GM21723 (cell line): ENCODE results near the gene TSTD2.

Experiments used
- ATAC-seq: cut with Tn5 transposase; IDR thresholded peaks from one replicate; pipeline ENCODE4 v1.9.1; 2021; ENCODE audit warnings: mild to moderate bottlenecking, moderate library complexity; ENCODE audit not compliant: unreplicated experiment

The TSTD2 gene

DNA sequence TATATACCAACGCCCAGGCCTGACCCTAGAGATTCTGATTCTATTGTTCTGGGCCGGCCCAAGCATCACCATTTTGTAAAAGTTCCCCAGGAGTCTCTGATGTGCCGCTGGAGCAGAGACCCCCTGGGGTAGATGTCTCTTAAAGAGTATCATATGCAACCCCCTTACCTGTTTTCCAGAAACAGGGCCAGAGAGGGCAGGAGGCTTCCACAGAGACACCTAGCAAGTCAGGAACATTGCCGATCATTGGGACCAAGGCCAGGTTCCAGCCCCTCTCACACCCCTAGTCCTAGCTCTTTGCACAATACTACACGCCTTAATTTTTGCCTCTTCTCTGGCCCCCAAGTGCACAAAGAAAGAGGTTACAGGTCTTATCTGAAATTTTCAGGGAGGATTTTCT, 67.9 kb downstream of the TSTD2 start:
- ATAC-seq, result no peak

DNA sequence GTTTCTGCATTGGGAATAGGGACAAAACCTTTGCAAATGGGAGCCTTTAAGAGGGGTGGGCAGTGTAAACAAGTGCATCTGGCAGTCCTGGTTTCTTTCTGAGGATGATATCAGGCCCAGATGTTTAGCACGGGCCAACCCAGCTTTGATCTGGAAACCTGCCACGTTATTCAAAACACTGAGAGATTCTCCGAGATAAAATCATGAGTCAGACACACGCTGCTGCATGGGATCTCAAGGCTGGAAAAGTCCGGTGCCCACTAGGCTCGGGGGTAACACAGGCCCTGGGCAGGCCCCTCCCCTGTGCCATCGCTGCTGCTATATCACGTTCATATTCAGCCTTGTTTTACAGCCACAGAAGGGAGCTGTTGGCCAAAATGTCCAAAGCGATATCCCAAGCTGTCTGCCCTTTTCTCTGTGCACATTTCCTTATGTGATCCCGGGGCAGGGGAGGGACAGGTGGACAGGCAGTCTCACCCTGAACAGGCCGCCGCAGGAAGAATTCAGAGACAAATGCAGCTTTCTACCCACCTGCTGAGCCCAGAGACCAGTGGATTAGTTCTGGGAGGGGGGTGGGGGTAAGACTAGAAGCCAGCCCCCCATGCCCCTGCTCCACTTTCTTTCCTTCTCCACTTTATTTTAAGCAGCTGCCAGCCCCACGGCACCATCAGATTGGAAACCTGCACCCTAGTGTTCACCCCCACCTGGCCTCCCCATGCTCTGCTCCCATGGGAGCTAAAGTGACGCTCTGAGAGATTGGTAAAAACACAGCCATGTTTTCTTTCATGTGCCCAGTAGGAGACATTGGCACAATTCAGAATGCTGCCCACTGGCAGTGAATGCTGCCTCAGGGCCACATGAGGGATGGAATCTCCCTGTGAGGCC, 68.6 kb downstream of the TSTD2 start:
- ATAC-seq, result no peak

DNA sequence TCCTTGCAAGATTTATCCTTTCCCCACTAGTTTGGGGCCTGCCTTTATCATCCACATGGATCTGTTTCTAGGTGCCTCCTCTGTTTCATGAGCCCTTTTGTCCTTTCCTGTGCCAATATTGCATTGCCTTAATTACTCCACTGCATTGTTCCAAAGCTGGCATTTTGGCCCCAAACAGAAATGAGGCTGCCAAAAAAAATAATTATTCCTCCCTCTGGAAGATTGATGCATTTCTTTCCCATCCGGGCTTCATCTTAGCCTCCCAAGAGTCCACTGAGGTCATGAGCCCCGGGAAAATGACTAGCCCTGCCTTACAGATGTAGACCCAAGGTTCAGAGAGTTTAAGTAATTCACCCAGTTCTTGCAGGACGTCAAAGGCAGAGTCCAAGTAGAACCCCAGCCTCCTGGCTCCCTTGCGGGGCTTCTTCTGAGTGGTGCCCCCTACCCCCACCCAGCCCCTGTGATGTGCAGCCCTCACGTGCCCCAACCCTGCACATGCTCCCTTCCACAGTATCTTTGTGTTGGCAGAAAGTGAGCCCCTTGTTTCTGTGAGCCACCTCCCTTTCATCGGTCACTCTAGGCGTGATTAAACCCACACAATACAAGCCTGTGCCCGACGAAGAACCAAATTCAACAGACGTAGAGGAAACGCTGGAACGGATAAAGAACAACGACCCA, 69.6 kb downstream of the TSTD2 start:
- ATAC-seq, result no peak

DNA sequence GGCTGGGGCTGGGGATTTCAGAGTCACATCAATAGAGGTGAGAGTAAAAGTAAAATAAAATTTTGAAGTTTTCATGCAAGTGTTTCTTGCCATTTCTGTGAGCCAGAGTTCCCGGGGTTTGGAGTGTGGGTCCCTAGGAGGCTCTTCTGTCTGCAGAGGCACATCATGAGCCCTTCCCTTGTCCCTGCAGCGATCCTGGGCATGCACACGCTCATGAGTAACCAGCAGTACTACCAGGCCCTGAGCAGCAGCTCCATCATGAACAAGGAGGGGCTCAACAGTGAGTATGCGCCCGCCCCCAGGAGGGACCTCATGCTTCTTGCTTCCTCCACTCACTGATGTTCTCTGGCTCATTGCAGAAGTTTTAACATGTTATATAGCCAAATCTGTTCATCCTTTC, 70.6 kb downstream of the TSTD2 start:
- no peak for ATAC-seq

DNA sequence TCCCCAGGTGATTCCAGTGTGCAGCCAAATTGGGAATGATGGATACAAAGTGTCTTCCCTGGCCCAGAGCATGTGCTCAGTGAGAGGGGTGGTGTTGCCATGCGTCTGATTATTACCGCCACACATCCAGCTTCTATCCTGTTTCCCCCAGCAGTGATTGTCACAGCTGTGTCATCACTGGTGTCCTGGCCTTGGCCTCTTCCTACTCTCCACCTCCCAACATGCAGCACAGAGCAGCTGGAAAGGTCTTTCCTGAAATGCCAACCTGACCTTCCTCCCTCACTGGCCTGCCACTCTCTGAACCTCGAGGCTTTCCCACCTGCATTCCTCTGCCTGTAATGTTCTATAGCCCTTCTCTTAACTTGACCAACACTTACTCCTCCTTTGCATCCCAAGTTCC, 71.7 kb downstream of the TSTD2 start:
- no peak for ATAC-seq

DNA sequence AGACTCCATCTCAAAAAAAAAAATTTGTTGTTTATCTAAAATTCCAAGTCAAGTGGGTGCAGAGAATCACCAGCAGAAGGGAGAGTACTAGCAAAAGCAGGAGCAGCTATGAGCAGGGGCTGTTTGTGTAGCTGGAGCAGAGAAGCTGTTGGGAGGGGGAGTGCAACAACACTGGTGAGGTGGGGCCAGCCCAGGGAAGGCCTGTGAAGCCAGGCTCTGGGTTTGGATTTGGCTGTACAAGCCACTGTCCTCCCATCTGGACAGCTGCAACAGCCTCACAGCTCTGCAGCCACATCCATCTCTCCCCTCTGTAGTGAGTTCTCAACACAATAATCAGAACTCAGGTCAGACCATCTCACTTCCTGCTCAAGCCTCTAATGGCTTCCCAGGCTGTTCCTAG, 72.3 kb downstream of the TSTD2 start:
- no peak for ATAC-seq

DNA sequence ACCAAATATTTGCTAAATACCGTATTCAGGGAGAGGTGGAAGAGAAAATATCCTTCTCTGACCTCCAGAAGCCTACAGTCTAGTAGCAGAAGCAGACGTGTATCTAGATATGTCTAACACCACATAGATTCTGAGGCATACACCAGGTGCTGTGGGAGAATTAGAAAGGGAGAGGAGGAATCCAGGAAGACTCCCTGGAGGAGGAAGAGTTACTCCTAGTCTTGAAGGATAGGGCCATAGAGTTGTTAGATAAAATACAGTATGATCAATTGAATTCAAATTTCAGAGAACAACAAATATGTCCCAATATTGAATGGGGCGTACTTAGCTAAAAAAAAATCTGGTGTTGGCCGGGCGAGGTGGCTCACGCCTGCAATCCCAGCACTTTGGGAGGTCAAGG, 73.0 kb downstream of the TSTD2 start:
- ATAC-seq, result no peak

DNA sequence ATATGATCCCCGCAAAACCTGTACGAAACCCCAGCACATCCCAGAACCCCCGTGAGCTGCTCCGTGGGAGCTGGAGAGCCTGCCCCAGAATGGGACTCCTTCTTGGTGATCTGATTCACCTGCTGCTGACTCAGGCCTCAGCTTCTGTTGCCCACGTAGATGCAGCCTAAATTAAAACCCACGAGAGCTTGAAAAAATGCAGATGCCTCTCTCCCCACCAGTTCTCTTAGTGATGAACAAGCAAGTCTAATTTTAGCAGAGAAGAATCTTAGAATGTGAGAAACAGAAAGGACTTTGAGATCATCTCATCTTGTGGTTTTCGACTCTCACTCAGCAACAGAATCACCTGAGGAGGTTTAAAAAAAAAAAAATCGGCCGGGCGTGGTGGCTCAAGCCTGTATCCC, 74.1 kb downstream of the TSTD2 start:
- peak; percentile 83 for ATAC-seq

DNA sequence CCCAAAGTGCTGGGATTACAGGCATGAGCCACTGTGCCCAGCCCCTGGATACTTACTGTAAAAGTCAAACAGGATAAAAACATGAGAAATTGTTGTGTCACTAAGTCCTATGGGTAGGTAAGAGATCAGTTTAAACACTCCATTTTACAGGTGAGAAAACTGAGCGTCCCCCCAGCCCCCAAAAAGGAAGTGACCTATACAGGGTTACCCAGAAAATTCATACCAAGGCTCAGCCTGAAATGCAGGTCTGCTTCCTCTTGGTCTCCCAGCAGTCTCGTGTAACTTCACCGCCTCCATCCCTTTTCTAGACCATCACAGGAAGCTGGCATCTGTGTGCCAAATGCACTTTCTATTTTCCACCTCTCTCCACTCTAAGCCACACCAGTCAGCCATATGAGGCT, 74.5 kb downstream of the TSTD2 start:
- ATAC-seq, result peak; percentile 26

DNA sequence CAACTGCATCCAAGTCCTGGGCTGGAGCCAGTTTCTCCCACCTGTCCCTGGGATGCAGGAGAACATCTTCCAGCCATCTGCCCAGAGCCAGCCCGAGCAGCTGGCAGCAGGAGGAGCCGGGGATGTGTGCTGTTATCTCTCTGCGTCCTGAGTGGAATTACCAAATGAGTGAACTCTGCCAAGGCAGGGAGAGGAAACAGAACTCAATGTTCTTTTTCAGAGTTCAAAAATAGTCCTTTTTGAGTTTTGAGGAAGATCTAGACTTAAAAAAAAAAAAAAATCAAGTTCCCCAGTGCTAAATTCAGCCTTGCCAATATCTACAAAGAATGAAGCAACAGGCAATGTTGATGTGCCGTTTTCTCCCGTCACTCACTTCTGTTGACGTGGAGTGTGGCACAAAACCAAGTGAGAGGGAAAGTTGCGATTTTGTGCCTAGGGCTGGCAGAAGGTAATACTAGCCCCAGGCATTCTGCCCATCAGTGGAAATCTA, 75.5 kb downstream of the TSTD2 start:
- no peak for ATAC-seq

DNA sequence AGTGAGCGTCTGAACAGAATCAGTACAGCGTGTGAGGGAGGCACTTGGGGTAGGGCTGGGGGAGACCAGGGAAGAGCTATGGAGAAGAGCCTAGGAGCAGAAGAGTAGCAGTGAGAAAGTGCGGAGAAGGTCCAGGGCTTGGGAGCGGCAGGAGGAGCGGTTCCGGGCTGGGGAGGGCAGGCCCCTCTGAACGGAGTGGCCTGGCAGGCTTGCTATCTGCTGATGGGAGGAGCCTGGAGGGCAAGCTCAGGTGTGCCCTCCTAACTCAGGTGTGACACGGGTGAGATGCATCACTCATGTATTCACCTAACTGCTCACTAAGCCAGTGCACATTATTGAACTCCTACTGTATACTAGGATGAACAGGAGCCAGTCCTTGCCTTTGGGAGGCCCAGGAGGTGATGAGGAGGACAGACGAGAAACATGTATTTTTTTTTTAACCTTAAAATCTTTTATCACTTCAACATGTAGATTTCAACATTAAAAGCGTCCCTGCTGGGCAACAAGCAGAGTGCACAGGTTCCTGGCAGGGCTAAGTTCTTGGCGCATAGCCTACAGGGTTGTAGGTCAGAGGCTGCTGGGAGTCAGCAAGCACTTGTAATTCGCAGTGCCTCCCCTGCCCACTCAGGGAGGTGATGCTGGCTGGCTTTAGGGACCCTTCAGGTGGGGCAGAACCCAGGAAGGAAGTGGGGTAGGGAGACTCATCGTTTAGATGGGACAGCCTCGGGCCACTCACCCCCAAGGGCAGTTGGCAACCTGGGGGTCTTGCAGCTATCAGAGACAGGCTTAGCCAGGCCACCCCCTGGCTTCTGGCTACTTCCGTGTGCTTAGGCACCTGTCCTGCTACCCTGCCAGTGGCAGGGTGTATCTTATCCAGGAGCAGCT, 76.2 kb downstream of the TSTD2 start:
- no peak for ATAC-seq

DNA sequence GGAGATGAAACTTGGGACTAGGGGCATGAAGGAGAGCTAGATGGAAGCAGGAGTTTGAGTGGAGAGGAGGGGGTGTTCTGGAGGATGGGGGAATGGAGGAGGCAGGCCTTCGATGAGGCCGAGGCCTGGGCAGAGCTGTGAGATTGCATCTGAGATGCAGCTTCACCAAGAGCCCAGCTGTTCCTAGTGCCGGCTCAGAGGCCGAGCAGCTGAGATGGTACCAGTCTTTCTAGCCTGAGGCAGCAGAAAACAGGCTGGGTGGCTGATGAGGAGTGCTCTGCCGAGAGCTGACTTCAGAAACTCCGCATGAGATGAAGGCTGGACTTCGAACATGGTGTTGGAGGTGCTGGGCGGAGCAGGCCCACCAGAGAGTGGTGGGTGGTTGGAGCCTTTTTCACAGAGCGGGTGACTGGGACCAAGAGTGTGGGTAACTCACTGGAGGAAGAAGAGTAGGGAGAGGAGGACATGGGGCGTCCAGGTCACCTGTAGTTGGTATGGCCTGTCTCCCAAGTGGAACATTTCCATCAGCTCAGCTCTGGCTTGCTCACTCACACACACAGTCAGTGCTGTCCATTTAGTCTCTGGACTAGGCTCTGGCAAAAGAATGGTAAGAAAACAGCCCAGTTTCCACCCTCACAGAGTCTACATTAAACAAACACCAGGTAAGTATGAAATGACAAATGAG, 77.0 kb downstream of the TSTD2 start:
- ATAC-seq, result no peak

DNA sequence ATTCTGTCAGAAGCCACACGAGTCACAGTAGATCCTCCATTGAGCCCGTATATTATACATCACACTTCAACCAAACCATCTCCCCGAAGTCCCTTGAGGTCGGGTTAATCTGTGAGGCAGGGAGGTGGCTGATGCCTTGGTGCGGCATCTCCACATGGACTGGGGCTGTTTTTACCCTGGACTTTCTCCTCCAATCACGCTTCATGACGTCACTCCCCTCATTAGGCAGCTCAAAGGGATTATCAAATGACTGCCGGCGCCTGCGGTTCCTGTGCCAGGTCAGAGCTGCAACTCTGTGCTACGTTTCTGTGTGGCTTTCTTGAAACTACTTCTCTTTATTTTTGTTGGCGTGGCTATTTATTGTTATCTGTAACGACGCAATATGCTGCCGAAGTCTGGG, 78.0 kb downstream of the TSTD2 start:
- no peak for ATAC-seq

DNA sequence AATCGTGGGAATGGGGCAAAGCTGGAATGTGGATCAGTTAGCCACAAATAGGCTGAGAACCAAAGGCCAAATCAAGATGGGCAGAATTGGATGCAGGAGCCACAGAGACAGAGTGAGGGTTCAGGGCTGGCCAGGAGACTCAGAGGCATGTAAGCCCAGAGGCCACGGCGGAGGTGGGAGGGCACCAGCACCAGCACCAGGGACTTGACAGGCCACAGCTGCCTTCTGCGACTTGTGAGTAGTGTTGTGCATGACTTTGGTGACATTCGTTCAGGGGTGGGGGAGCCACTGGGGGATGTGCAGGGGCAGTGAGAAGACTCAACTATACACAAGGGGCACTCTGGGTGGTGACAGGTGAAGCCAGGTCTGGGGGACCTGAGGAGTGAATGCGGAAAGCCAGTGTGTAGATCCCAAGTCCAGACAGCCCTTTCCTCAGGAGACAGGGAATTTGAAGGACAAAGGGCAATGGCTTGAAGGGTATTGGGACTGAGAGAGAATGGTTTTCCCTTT, 78.5 kb downstream of the TSTD2 start:
- no peak for ATAC-seq

DNA sequence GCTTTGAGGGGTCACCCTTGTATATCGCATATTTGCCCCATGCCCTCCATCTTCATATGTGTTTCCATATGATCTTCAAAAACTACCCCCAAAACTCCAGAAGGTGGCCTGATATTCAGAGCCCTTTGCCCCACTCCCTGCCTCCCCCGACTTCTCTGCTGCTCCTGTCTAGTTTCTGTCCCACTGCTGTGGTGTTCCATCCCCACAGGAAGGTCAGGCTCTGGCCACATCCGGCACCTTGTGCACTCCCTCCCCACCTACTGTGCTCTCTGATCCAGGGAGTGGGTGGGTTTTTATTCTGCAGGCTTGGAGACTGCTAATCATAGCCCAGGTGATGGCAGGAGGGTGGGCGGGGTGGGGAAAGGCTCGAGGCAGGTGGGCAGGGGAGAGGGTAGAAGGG, 79.3 kb downstream of the TSTD2 start:
- ATAC-seq, result no peak

DNA sequence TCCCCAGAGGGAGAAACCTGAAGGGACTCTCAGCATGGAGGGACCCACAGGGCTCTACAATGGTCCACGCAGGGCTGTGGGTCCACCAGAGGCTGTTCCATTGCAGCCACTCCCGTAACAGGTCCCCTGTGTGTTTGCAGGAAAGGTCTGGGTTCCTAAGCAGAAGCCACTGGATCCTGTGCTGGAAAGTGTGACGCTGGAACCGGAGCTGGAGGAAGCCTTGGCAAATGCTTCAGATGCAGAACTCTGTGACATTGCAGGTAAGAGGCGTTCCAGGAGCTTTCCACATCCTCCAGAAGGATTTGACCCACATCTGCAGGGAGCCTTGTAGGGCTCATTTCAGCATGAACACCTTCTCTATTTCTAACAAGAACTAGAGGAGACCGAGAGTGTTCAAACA, 80.0 kb downstream of the TSTD2 start:
- no peak for ATAC-seq

DNA sequence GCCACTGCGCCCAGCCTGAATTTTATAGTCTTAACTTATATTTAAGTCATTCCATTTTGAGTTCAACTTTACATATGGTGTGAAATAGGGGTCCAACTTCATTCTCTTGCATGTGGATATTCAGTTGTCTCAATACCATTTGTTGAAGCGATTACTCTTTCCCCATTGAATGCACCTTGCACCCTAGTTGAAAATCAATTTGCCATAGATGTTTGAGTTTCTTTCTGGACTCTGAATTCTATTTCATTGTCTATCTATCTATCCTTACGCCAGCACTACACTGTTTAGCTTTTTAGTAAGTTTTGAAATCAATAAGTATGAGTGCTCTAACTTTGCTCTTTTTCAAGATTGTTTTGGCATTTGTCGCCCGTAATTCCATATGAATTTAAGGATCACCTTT, 81.9 kb downstream of the TSTD2 start:
- ATAC-seq, result no peak

DNA sequence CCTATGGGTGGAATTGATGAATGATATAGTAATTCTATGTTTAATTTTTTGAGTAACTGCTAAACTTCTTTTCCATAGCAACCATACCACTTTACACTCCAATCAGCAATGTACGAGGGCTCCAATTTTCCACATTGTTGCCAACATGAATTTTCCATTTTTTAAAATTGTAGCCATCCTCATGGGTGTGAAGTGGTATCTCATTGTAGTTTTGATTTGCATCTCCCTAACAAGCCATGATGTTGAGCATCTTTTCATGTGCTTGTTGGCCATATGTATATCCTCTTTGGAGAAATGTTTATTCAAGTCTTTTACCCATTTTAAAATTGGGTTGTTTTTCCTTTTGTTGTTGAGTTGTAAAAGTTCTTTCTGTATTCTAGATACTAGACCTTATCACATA, 82.8 kb downstream of the TSTD2 start:
- no peak for ATAC-seq
